Neural cell (in vitro differentiated cells): ENCODE measurements around the gene CHD2.

Experiments used
- EP300 ChIP-seq: fragments of 450-650 bp; conservative IDR thresholded peaks from 2 replicates; pipeline ENCODE4 v1.6.1; 2014; ENCODE audit warnings: antibody characterized with exemption, mild to moderate bottlenecking, moderate library complexity; ENCODE audit not compliant: poor library complexity, severe bottlenecking
- POLR2AphosphoS5 ChIP-seq: IDR thresholded peaks from 2 replicates; pipeline ENCODE4 v1.6.1; 2012
- TF ChIP-seq, protein P1 (sequence below): fragments of 450-650 bp; IDR thresholded peaks from 2 replicates; pipeline ENCODE4 v1.5.1; 2014; ENCODE audit warnings: antibody characterized with exemption, mild to moderate bottlenecking, moderate library complexity; ENCODE audit not compliant: poor library complexity, severe bottlenecking

DNA sequence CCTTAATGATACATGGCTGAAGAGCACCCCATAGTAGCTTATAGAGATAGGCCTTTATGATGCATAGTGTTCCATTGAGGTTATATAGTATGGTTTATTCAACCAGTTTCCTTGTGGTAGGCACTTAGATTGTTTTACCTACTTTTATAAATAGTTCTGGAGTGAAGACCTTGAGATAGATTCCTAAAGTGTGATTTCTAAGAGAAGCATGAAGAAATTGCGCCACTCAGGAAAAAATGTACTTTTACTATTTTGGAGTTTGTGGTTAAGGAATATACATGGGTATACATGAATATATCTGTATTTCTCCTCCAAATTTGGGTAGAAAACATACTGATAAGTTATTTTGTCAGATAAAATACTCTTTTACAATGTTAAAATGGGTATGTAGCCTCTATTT lies 70.5 kb downstream of the CHD2 start:
- no peak for TF ChIP-seq EP300
- TF ChIP-seq, protein P1, sequence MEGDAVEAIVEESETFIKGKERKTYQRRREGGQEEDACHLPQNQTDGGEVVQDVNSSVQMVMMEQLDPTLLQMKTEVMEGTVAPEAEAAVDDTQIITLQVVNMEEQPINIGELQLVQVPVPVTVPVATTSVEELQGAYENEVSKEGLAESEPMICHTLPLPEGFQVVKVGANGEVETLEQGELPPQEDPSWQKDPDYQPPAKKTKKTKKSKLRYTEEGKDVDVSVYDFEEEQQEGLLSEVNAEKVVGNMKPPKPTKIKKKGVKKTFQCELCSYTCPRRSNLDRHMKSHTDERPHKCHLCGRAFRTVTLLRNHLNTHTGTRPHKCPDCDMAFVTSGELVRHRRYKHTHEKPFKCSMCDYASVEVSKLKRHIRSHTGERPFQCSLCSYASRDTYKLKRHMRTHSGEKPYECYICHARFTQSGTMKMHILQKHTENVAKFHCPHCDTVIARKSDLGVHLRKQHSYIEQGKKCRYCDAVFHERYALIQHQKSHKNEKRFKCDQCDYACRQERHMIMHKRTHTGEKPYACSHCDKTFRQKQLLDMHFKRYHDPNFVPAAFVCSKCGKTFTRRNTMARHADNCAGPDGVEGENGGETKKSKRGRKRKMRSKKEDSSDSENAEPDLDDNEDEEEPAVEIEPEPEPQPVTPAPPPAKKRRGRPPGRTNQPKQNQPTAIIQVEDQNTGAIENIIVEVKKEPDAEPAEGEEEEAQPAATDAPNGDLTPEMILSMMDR: no peak
- TF ChIP-seq POLR2AphosphoS5: no peak
